CD4-positive, alpha-beta T cell (primary cell): ENCODE results near the gene C9orf72. TPM values are rescaled to one million over a fixed set of nuclear protein-coding genes. Genes with fewer than 3 reads are reported as not detected.

Experiments used
- ATAC-seq: fragments of 200-7000 bp; cut with Tn5 transposase; one replicate; pipeline ENCODE4 v1.10.0; 2022; ENCODE audit warnings: mild to moderate bottlenecking; ENCODE audit not compliant: poor library complexity
- CTCF ChIA-PET: fragments of 350-600 bp; sonication (Branson Sonifier 250); formaldehyde crosslinking; loops from one replicate; lab custom pipeline; 2021; ENCODE audit warnings: antibody characterized with exemption, inconsistent platforms; lab: Charles Lee
- POLR2A ChIA-PET: fragments of 350-600 bp; sonication (Branson Sonifier 250); formaldehyde crosslinking; loops from one replicate; lab custom pipeline; 2021; ENCODE audit warnings: antibody characterized with exemption, inconsistent platforms; lab: Charles Lee
- DNase-seq, 14 experiments: peaks; one replicate each; pipeline ENCODE4 v3.0.0-alpha.2; 2013 to 2020; ENCODE audit warnings: mixed read lengths in 2 of 14
- H3K27ac ChIP-seq, 2 donors: one replicate each; pipeline versions ENCODE4 v1.5.1 to v1.7.0; 2013; ENCODE audit warnings: low read length in 2 of 2, low read depth in 1 of 2, mild to moderate bottlenecking in 1 of 2
- H3K27me3 ChIP-seq, 2 experiments: 1 replicate in 1 of 2; 2 replicates in 1 of 2; pipeline versions ENCODE4 v1.6.1 to v1.7.0; 2013; ENCODE audit warnings: low read length in 2 of 2, control low read depth in 1 of 2, mild to moderate bottlenecking in 1 of 2, moderate library complexity in 1 of 2; ENCODE audit not compliant: insufficient read depth in 2 of 2, control insufficient read depth in 1 of 2
- H3K36me3 ChIP-seq: one replicate; pipeline ENCODE4 v1.6.1; 2013; ENCODE audit warnings: low read length, control low read depth; ENCODE audit not compliant: insufficient read depth
- H3K4me1 ChIP-seq: one replicate; pipeline ENCODE4 v1.6.1; 2013; ENCODE audit warnings: low read length, control low read depth; ENCODE audit not compliant: insufficient read depth
- H3K4me3 ChIP-seq: one replicate; pipeline ENCODE4 v1.5.1; 2013; ENCODE audit warnings: mild to moderate bottlenecking, low read length, moderate library complexity
- H3K9me3 ChIP-seq, 2 experiments: 1 replicate in 1 of 2; 2 replicates in 1 of 2; pipeline versions ENCODE4 v1.6.1 to v1.7.0; 2013; ENCODE audit warnings: low read length in 2 of 2, mild to moderate bottlenecking in 2 of 2, control low read depth in 1 of 2, moderate library complexity in 1 of 2; ENCODE audit not compliant: control insufficient read depth in 1 of 2, insufficient read depth in 1 of 2
- H3K27ac Mint-ChIP-seq: one replicate; pipeline ENCODE4 v1.8.0; 2020; ENCODE audit warnings: mixed read lengths
- H3K27me3 Mint-ChIP-seq: one replicate; pipeline ENCODE4 v1.8.0; 2021; ENCODE audit warnings: mixed read lengths
- H3K36me3 Mint-ChIP-seq: one replicate; pipeline ENCODE4 v1.8.0; 2021; ENCODE audit warnings: low read depth, mixed read lengths
- H3K4me1 Mint-ChIP-seq: one replicate; pipeline ENCODE4 v1.8.0; 2021; ENCODE audit warnings: low read depth, mixed read lengths
- H3K4me3 Mint-ChIP-seq: one replicate; pipeline ENCODE4 v1.8.0; 2020; ENCODE audit warnings: mild to moderate bottlenecking, mixed read lengths
- H3K9me3 Mint-ChIP-seq: one replicate; pipeline ENCODE4 v1.8.0; 2020; ENCODE audit warnings: mixed read lengths
- intact Hi-C, 2 experiments: fragments of 100-400 bp; cut with DNase I in 1 of 2; cut with micrococcal nuclease in 1 of 2; formaldehyde crosslinking; loops; one replicate each; pipeline versions ENCODE4 v1.15.1 to v1.9.0; 2023 to 2025; cut with DNase I, micrococcal nuclease
- total RNA-seq, 174 experiments: library from RNA in 2 of 174; stranded (reverse) in 2 of 174; gene quantifications; one replicate each; pipeline ENCODE4 v1.2.3 and lab custom pipeline; 2021 to 2026
- TF ChIP-seq, protein P1 (sequence below): fragments of 200-600 bp; IDR thresholded peaks from one replicate; pipeline ENCODE4 v1.8.0; 2022; ENCODE audit warnings: antibody characterized with exemption, mild to moderate bottlenecking

Gene C9orf72
- total RNA-seq, 2 experiments from 2014 or later = 36.9 to 39.2 TPM

DNA sequence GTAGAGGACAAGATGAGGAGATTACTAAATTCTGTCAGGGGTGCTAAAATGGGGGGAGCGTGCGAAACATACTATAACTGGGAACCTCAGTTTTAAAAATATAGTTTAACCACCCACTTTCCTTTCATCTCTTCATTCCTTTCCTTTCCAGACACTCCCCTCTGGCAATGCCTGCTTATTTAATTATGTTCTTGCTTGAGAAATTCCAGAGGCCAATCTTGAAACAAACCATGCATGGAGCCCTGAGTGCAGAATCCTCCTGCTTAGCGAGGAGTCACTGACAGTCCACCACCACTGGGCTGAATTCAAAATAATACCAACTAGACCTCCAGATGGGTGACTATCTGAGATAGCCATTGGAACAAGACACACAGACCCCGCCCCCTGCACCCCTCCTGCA lies 29.7 kb upstream of the C9orf72 start:
- Mint-ChIP-seq H3K4me1 (no peaks in the 10 kb centered on the region), H3K4me3 (no peak overlapping the region), H3K9me3 (no peaks in the 10 kb centered on the region), H3K27me3 (no peaks in the 10 kb centered on the region), H3K27ac (no peak overlapping the region), H3K36me3 (no peaks in the 10 kb centered on the region)
- ChIA-PET CTCF (no interaction called here), POLR2A (no interaction called here)
- DNase-seq (no peak), ATAC-seq (no peak)
- intact Hi-C loops = loop anchor here in 1 of 2 experiments (5.0 kb wide), 1 partner anchor 51 kb away; no protein-coding TSS in a partner anchor
- Histone ChIP-seq H3K27me3 (no peaks in the 10 kb centered on the region), H3K9me3 (no peaks in the 10 kb centered on the region), H3K4me1 (no peaks in the 10 kb centered on the region), H3K36me3 (no peaks in the 10 kb centered on the region), H3K27ac (no peak overlapping the region), H3K4me3 (no peak overlapping the region)
- TF ChIP-seq, protein P1, sequence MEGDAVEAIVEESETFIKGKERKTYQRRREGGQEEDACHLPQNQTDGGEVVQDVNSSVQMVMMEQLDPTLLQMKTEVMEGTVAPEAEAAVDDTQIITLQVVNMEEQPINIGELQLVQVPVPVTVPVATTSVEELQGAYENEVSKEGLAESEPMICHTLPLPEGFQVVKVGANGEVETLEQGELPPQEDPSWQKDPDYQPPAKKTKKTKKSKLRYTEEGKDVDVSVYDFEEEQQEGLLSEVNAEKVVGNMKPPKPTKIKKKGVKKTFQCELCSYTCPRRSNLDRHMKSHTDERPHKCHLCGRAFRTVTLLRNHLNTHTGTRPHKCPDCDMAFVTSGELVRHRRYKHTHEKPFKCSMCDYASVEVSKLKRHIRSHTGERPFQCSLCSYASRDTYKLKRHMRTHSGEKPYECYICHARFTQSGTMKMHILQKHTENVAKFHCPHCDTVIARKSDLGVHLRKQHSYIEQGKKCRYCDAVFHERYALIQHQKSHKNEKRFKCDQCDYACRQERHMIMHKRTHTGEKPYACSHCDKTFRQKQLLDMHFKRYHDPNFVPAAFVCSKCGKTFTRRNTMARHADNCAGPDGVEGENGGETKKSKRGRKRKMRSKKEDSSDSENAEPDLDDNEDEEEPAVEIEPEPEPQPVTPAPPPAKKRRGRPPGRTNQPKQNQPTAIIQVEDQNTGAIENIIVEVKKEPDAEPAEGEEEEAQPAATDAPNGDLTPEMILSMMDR = no peak

DNA sequence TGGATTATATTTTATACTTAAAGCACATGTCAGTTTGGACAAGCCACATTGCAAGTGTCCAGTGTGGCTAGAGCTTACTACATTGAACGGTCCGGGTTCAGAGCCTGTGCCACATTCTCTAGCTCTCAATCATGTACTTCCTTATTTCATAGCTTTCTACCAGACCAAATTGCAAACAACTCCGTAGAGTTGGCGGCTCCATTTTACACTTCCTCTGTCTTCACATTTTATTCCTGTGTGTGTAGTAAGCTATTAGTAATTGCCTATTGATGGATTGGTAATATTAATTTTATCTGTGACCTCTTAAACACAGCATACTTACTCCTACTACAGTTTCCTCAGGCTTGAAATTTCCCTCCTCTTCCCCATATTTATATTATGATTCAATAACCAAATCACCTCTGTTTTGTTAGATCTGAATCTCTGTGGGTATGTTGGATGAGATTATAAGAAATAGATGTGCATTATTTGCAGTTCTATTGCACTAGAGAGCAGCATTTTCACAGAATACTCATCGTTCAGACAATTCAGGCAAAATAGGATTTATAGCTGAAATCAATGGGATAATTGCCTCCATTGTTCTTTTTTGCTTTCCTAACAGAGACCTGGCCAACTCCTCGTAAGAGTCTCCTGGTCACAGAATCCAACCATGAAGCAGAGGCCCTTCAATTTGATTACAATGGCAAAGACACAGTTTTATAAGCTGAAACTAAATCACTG lies 29.0 kb upstream of the C9orf72 start:
- Mint-ChIP-seq H3K4me3 (no peak overlapping the region), H3K27ac (no peak overlapping the region), H3K4me1 (no peaks in the 10 kb centered on the region), H3K9me3 (no peaks in the 10 kb centered on the region), H3K27me3 (no peaks in the 10 kb centered on the region), H3K36me3 (no peaks in the 10 kb centered on the region)
- Histone ChIP-seq H3K4me1 (no peaks in the 10 kb centered on the region), H3K9me3 (no peaks in the 10 kb centered on the region), H3K4me3 (no peak overlapping the region), H3K27ac (no peak overlapping the region), H3K36me3 (no peaks in the 10 kb centered on the region), H3K27me3 (no peaks in the 10 kb centered on the region)
- CTCF ChIA-PET = no interaction called here
- ATAC-seq (no peak), DNase-seq (no peak)
- intact Hi-C loops = loop anchor here in 1 of 2 experiments (5.0 kb wide), 1 partner anchor 50 kb away; no protein-coding TSS in a partner anchor
- POLR2A ChIA-PET = interaction anchor here (0.6 kb wide), 1 partner anchor 18 kb away, joined by 3 read pairs; no protein-coding TSS in a partner anchor
- TF ChIP-seq, protein P1 = no peak

- Histone ChIP-seq H3K4me3 (no peak overlapping the region), H3K27me3 (no peaks in the 10 kb centered on the region), H3K9me3 (no peaks in the 10 kb centered on the region), H3K4me1 (no peaks in the 10 kb centered on the region), H3K27ac (no peak overlapping the region), H3K36me3 (no peaks in the 10 kb centered on the region)
- intact Hi-C loops = loop anchor here in 1 of 2 experiments (5.0 kb wide), 1 partner anchor 49 kb away; no protein-coding TSS in a partner anchor
- TF ChIP-seq, protein P1 = no peak
- H3K4me1 Mint-ChIP-seq = no peaks in the 10 kb centered on the region
- no peaks in the 10 kb centered on the region for H3K27me3 Mint-ChIP-seq
- ChIA-PET POLR2A (interaction anchor here (0.6 kb wide), 1 partner anchor 17 kb away, joined by 3 read pairs; no protein-coding TSS in a partner anchor), CTCF (interaction anchor here (0.6 kb wide), 1 partner anchor 62 kb away, joined by 3 read pairs; no protein-coding TSS in a partner anchor)
- DNase-seq = no peak
- H3K9me3 Mint-ChIP-seq = no peaks in the 10 kb centered on the region
- no peak overlapping the region for H3K27ac Mint-ChIP-seq
- no peak for ATAC-seq
- no peaks in the 10 kb centered on the region for H3K36me3 Mint-ChIP-seq
- no peak overlapping the region for H3K4me3 Mint-ChIP-seq
Measured at GRCh38 chr9:27601396-27601795, 28.1 kb upstream of the C9orf72 start.
